Measurements from ENCODE around the gene FAM149A.

FAM149A gene

GRCh38 chr4:186096681-186097165 is 7.8 kb upstream of the FAM149A start:
- Histone ChIP-seq H2AK5ac (ENCODE audit: low read length) (no peak overlapping the region), H2BK5ac (ENCODE audit: low read depth, low read length, poor library complexity) (no peak overlapping the region), H3K79me2 (ENCODE audit: control insufficient read depth, insufficient read depth, low read length, poor library complexity) (no peaks in the 10 kb centered on the region), H3K4me2 (ENCODE audit: low read length) (no peak overlapping the region), H4K8ac (ENCODE audit: low read depth, low read length) (no peak overlapping the region), H4K12ac (ENCODE audit: low read depth, low read length) (no peak overlapping the region), H3K4ac (ENCODE audit: low read depth, low read length) (no peak overlapping the region), H3K14ac (ENCODE audit: low read length) (no peak overlapping the region), H2AFZ (ENCODE audit: insufficient read depth, low read length, poor library complexity) (no peak overlapping the region), H3K23ac (ENCODE audit: low read length) (peak overlapping the region; percentile 5), H2BK12ac (ENCODE audit: low read length) (no peak overlapping the region), H2BK120ac (ENCODE audit: insufficient read depth, low read length, poor library complexity) (no peak overlapping the region), H3K79me1 (ENCODE audit: low read length) (no peaks in the 10 kb centered on the region), H3K18ac (ENCODE audit: low read length) (no peak overlapping the region), H3K4me3 (ENCODE audit: low read depth, low read length) (no peak overlapping the region), H4K91ac (ENCODE audit: low read depth, low read length) (no peak overlapping the region), H3K9ac (ENCODE audit: low read length) (no peak overlapping the region), H3K36me3 (ENCODE audit: control insufficient read depth in 1 of 2, insufficient read depth in 2 of 2, low read length in 2 of 2) (no peaks in the 10 kb centered on the region), H3K27ac (ENCODE audit: low read depth, low read length) (no peak overlapping the region), H3K9me3 (ENCODE audit: insufficient read depth, low read depth, low read length) (no peaks in the 10 kb centered on the region), H3K27me3 (ENCODE audit: insufficient read depth, low read length) (no peaks in the 10 kb centered on the region), H3K4me1 (ENCODE audit: control insufficient read depth in 1 of 2, insufficient read depth in 2 of 2, low read length in 2 of 2) (peaks cover 0 to 4% of the 10 kb centered on the region in 2 experiments)
- DNase-seq: no peak
- WGBS (ENCODE audit: extremely low coverage, insufficient coverage, insufficient read length): no CpG with 5 or more reads among the region's 9 CpGs

DNA sequence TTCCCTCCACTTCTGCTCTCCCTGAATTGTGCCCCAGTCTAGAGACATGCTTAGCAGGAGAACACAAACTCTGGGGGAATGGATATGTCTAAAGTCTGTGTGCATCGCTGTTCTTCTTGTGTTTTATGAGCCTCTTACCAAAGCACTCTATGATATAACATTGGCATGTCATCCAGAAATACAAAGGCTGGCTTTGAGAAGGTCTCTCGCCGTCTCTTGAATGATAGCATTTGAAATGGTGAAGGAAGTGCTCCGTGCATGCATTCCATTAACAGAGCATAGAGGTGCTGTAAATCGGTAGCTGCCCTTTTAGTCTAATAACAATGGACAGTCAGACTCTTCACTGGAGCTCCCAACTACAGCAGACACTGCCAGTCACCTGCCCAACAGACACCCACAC is 7.1 kb upstream of the FAM149A start:
- Histone ChIP-seq H3K27me3 (ENCODE audit: insufficient read depth, low read length) (no peaks in the 10 kb centered on the region), H3K4me3 (ENCODE audit: low read depth, low read length) (no peak overlapping the region), H3K14ac (ENCODE audit: low read length) (no peak overlapping the region), H2BK12ac (ENCODE audit: low read length) (no peak overlapping the region), H4K12ac (ENCODE audit: low read depth, low read length) (no peak overlapping the region), H2BK5ac (ENCODE audit: low read depth, low read length, poor library complexity) (no peak overlapping the region), H3K4me1 (ENCODE audit: control insufficient read depth in 1 of 2, insufficient read depth in 2 of 2, low read length in 2 of 2) (peaks cover 0 to 4% of the 10 kb centered on the region in 2 experiments), H2AFZ (ENCODE audit: insufficient read depth, low read length, poor library complexity) (no peak overlapping the region), H3K23ac (ENCODE audit: low read length) (no peak overlapping the region), H3K36me3 (ENCODE audit: control insufficient read depth in 1 of 2, insufficient read depth in 2 of 2, low read length in 2 of 2) (no peaks in the 10 kb centered on the region), H4K8ac (ENCODE audit: low read depth, low read length) (no peak overlapping the region), H3K9ac (ENCODE audit: low read length) (no peak overlapping the region), H4K91ac (ENCODE audit: low read depth, low read length) (no peak overlapping the region), H3K4ac (ENCODE audit: low read depth, low read length) (no peak overlapping the region), H3K79me1 (ENCODE audit: low read length) (no peaks in the 10 kb centered on the region), H3K79me2 (ENCODE audit: control insufficient read depth, insufficient read depth, low read length, poor library complexity) (no peaks in the 10 kb centered on the region), H2BK120ac (ENCODE audit: insufficient read depth, low read length, poor library complexity) (no peak overlapping the region), H3K18ac (ENCODE audit: low read length) (no peak overlapping the region), H3K27ac (ENCODE audit: low read depth, low read length) (no peak overlapping the region), H2AK5ac (ENCODE audit: low read length) (no peak overlapping the region), H3K9me3 (ENCODE audit: insufficient read depth, low read depth, low read length) (no peaks in the 10 kb centered on the region), H3K4me2 (ENCODE audit: low read length) (no peak overlapping the region)
- DNase-seq: no peak
- WGBS (ENCODE audit: extremely low coverage, insufficient coverage, insufficient read length): no CpG with 5 or more reads among the region's 5 CpGs

DNA sequence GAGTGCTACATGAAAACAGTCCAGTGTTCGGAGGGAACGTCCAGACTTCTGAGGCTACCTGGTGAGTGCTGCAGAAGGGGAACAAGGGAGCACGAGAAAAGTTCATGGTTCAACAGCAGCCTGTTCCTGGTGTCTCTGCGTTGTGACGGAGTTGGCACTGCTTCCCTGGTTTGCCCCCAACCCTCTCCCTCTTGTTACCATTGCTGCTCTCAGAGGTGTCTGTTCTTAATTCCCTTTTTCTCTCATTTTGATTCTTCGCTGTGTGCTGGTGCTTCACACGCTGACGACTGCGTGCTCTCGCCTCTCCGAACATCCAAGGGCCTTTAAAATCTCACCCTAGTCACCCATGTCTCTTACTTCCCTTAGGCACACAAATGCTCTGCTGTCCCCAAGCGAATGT is 1.6 kb upstream of the FAM149A start:
- H2BK12ac ChIP-seq (ENCODE audit: low read length): no peak overlapping the region
- H3K27ac ChIP-seq (ENCODE audit: low read depth, low read length): no peak overlapping the region
- peaks cover 3% of the 10 kb centered on the region for H3K79me1 ChIP-seq (ENCODE audit: low read length)
- no peaks in the 10 kb centered on the region for H3K79me2 ChIP-seq (ENCODE audit: control insufficient read depth, insufficient read depth, low read length, poor library complexity)
- H2BK120ac ChIP-seq (ENCODE audit: insufficient read depth, low read length, poor library complexity): no peak overlapping the region
- H3K4me3 ChIP-seq (ENCODE audit: low read depth, low read length): no peak overlapping the region
- no peak for DNase-seq
- no peak overlapping the region for H3K18ac ChIP-seq (ENCODE audit: low read length)
- no CpG with 5 or more reads among the region's 12 CpGs for WGBS (ENCODE audit: extremely low coverage, insufficient coverage, insufficient read length)
- H3K14ac ChIP-seq (ENCODE audit: low read length): no peak overlapping the region
- H3K23ac ChIP-seq (ENCODE audit: low read length): no peak overlapping the region
- H2AK5ac ChIP-seq (ENCODE audit: low read length): no peak overlapping the region
- H3K4me1 ChIP-seq (ENCODE audit: control insufficient read depth in 1 of 2, insufficient read depth in 2 of 2, low read length in 2 of 2): peaks cover 0 to 9% of the 10 kb centered on the region in 2 experiments
- no peak overlapping the region for H3K4ac ChIP-seq (ENCODE audit: low read depth, low read length)
- H4K91ac ChIP-seq (ENCODE audit: low read depth, low read length): no peak overlapping the region
- no peak overlapping the region for H2AFZ ChIP-seq (ENCODE audit: insufficient read depth, low read length, poor library complexity)
- H3K27me3 ChIP-seq (ENCODE audit: insufficient read depth, low read length): peaks cover 17% of the 10 kb centered on the region
- H3K9ac ChIP-seq (ENCODE audit: low read length): no peak overlapping the region
- no peak overlapping the region for H3K4me2 ChIP-seq (ENCODE audit: low read length)
- no peak overlapping the region for H4K8ac ChIP-seq (ENCODE audit: low read depth, low read length)
- H2BK5ac ChIP-seq (ENCODE audit: low read depth, low read length, poor library complexity): no peak overlapping the region
- H3K9me3 ChIP-seq (ENCODE audit: insufficient read depth, low read depth, low read length): peaks cover 2% of the 10 kb centered on the region
- peaks cover 0 to 2% of the 10 kb centered on the region in 2 experiments for H3K36me3 ChIP-seq (ENCODE audit: control insufficient read depth in 1 of 2, insufficient read depth in 2 of 2, low read length in 2 of 2)
- H4K12ac ChIP-seq (ENCODE audit: low read depth, low read length): no peak overlapping the region

- peaks cover 0 to 2% of the 10 kb centered on the region in 2 experiments for H3K36me3 ChIP-seq (ENCODE audit: control insufficient read depth in 1 of 2, insufficient read depth in 2 of 2, low read length in 2 of 2)
- H3K79me1 ChIP-seq (ENCODE audit: low read length): peaks cover 3% of the 10 kb centered on the region
- peak overlapping the region; percentile 62 for H3K4me3 ChIP-seq (ENCODE audit: low read depth, low read length)
- H4K8ac ChIP-seq (ENCODE audit: low read depth, low read length): no peak overlapping the region
- H3K23ac ChIP-seq (ENCODE audit: low read length): no peak overlapping the region
- WGBS (ENCODE audit: extremely low coverage, insufficient coverage, insufficient read length): no CpG with 5 or more reads among the region's 83 CpGs
- H2BK5ac ChIP-seq (ENCODE audit: low read depth, low read length, poor library complexity): no peak overlapping the region
- H3K4me1 ChIP-seq (ENCODE audit: control insufficient read depth in 1 of 2, insufficient read depth in 2 of 2, low read length in 2 of 2): peaks cover 0 to 9% of the 10 kb centered on the region in 2 experiments
- no peak overlapping the region for H3K4ac ChIP-seq (ENCODE audit: low read depth, low read length)
- H2BK12ac ChIP-seq (ENCODE audit: low read length): no peak overlapping the region
- no peak overlapping the region for H3K27ac ChIP-seq (ENCODE audit: low read depth, low read length)
- peak overlapping the region; percentile 20 for H2BK120ac ChIP-seq (ENCODE audit: insufficient read depth, low read length, poor library complexity)
- peaks cover 2% of the 10 kb centered on the region for H3K9me3 ChIP-seq (ENCODE audit: insufficient read depth, low read depth, low read length)
- H3K4me2 ChIP-seq (ENCODE audit: low read length): peak overlapping the region; percentile 81
- H4K91ac ChIP-seq (ENCODE audit: low read depth, low read length): no peak overlapping the region
- H2AFZ ChIP-seq (ENCODE audit: insufficient read depth, low read length, poor library complexity): peak overlapping the region; percentile 10
- no peak overlapping the region for H3K9ac ChIP-seq (ENCODE audit: low read length)
- peak overlapping the region; percentile 18 for H3K14ac ChIP-seq (ENCODE audit: low read length)
- H2AK5ac ChIP-seq (ENCODE audit: low read length): no peak overlapping the region
- no peaks in the 10 kb centered on the region for H3K79me2 ChIP-seq (ENCODE audit: control insufficient read depth, insufficient read depth, low read length, poor library complexity)
- no peak overlapping the region for H3K18ac ChIP-seq (ENCODE audit: low read length)
- H4K12ac ChIP-seq (ENCODE audit: low read depth, low read length): no peak overlapping the region
- H3K27me3 ChIP-seq (ENCODE audit: insufficient read depth, low read length): peaks cover 17% of the 10 kb centered on the region
- DNase-seq: peak in 1 of 2 donors; percentile 27
Observed at GRCh38 chr4:186104890-186105646, 564 bp downstream of the FAM149A start.

Data from trophoblast cell (in vitro differentiated cells and primary cell).